Fibroblast of the aortic adventitia (primary cell): ENCODE measurements around the gene ZNF747. TPM values are rescaled to one million over a fixed set of nuclear protein-coding genes. Genes with fewer than 3 reads are reported as not detected.

Source experiments
- DNase-seq: peaks from one replicate; pipeline ENCODE4 v3.0.0-alpha.2; 2010; ENCODE audit warnings: low read depth
- H3K4me3 ChIP-seq: 2 replicates; pipeline ENCODE4 v1.5.1; 2011; ENCODE audit warnings: low read depth, mild to moderate bottlenecking, control low read depth, low read length, moderate library complexity
- total RNA-seq: library from RNA; depleted of rRNA; stranded (reverse); fragments of >200 nt; gene quantifications from 2 replicates; pipeline ENCODE4 v1.2.3, GENCODE V29; 2012; ENCODE audit warnings: low replicate concordance
- TF ChIP-seq, protein P1 (sequence below): IDR thresholded peaks from 2 replicates; pipeline ENCODE4 v1.5.1; 2011; ENCODE audit warnings: mild to moderate bottlenecking, low read length, control low read depth, inconsistent platforms; ENCODE audit not compliant: insufficient read depth

The ZNF747 gene
- total RNA-seq, result 14.0 and 16.0 TPM in 2 replicates

DNA sequence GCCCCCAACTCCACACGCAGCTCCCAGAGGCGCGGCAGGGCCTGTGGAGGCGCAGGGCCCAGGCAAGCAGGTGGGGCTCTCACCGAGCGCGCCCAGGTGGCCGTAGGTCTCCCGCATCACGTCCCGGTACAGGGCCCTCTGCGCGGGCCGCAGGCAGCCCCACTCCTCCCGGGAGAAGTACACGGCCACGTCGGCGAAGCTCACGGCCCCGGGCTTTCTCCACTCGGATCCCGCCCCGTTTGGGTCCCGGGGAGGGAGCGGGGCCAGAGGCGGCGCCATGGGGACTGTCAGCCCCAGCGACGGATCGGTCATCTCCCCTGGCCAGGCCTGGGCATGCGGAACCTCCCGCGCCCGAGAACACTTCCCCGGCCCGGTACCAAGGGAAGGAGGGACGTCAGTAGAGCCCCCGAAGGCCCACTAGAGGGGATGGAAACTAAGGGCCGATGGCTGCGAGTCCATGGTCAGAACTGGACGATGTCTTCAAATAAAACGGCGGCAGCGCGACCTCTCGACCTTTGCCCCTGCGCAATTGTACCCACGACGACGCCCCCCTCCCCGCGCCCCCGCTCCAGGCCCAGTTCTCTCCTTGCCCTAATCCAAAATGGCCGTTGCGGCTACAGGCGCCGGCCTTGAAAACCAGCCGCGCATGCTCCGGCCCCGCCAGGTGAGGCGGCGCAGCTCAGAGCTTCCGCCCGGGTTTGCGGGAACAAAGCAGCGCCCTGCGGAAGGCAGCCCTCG is at the start of gene ZNF747:
Gene ZNF747, minus strand, starts transcription at position 491 of the 738 bp plus-strand sequence. Its CDS starts 179 bp downstream, at position 312.
- TF ChIP-seq, protein P1, sequence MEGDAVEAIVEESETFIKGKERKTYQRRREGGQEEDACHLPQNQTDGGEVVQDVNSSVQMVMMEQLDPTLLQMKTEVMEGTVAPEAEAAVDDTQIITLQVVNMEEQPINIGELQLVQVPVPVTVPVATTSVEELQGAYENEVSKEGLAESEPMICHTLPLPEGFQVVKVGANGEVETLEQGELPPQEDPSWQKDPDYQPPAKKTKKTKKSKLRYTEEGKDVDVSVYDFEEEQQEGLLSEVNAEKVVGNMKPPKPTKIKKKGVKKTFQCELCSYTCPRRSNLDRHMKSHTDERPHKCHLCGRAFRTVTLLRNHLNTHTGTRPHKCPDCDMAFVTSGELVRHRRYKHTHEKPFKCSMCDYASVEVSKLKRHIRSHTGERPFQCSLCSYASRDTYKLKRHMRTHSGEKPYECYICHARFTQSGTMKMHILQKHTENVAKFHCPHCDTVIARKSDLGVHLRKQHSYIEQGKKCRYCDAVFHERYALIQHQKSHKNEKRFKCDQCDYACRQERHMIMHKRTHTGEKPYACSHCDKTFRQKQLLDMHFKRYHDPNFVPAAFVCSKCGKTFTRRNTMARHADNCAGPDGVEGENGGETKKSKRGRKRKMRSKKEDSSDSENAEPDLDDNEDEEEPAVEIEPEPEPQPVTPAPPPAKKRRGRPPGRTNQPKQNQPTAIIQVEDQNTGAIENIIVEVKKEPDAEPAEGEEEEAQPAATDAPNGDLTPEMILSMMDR, result no peak
- peak; percentile 82 for DNase-seq
- peak within 1 kb of the TSS; percentile 75 for H3K4me3 ChIP-seq

DNA sequence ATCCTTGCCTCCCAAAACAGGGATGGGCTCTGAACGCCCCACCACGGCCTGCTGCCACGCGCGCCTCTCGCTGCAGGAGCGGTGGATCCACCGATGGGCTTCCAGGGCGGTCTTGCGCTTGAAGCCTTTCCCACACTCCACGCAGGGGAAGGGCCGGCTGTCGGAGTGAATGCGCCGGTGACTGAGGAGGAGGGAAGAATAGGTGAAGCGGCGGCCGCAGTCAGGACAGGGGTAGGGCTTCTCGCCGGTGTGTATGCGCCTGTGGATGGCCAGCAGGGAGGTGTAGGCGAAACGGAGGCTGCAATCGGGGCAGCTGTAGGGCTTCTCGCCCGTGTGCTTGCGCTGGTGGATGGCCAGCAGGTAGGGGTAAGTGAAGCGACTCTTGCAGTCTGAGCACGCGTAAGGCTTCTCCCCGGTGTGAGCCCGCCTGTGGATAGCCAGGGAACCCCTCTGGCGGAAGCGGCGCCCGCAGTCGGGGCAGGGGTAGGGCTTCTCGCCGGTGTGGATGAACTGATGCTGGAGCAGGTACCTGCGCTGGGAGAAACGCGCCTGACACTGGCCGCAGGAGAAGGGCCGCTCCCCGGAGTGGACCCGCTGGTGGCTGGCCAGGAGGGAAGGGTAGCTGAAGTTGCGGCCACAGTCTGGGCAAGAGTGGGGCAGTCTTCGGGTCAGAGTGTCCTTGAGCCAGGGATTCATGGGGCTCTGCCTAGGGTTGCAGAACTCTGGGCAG is 48.1 kb upstream of the ZNF747 start:
- DNase-seq, result no peak
- TF ChIP-seq, protein P1, result no peak
- no peak overlapping the region for H3K4me3 ChIP-seq

DNA sequence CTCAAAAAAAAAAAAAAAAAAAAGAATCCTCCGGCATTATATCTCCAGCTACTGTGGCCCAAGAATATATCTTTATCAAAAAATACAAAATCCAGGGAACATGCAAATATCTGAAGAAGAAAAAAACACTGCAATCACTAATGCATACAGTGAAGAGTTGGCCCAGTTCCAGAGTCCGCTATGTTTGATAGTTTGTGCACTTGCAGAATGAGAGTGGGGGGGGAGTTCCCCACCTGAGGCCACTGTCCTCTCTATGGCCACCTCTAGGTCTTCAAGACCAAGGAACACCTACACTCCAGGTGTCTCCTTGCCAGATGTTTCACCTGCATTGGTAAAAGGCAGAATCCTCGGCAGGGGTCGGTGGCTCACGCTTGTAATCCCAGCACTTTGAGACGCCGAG is 46.8 kb upstream of the ZNF747 start:
- TF ChIP-seq, protein P1, result no peak
- no peak for DNase-seq
- no peak overlapping the region for H3K4me3 ChIP-seq

DNA sequence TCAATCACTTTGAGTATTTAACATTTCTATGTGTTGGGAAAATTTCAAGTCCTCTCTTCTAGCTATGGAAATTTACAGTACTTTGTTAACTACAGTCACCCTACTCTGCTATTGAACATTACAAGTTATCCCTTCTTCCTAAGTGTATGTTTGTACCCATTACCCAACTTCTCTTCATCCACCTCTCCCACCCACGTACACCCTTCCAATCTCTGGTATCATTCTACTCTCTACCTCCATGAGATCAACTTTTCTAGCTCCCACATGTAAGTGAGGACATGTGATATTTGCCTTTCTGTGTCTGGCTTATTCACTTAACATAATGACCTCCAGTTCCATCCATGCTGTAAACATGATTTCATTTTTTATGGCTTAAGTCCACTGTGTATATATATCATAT is 40.0 kb upstream of the ZNF747 start:
- no peak for DNase-seq
- TF ChIP-seq, protein P1, result no peak
- no peak overlapping the region for H3K4me3 ChIP-seq

DNA sequence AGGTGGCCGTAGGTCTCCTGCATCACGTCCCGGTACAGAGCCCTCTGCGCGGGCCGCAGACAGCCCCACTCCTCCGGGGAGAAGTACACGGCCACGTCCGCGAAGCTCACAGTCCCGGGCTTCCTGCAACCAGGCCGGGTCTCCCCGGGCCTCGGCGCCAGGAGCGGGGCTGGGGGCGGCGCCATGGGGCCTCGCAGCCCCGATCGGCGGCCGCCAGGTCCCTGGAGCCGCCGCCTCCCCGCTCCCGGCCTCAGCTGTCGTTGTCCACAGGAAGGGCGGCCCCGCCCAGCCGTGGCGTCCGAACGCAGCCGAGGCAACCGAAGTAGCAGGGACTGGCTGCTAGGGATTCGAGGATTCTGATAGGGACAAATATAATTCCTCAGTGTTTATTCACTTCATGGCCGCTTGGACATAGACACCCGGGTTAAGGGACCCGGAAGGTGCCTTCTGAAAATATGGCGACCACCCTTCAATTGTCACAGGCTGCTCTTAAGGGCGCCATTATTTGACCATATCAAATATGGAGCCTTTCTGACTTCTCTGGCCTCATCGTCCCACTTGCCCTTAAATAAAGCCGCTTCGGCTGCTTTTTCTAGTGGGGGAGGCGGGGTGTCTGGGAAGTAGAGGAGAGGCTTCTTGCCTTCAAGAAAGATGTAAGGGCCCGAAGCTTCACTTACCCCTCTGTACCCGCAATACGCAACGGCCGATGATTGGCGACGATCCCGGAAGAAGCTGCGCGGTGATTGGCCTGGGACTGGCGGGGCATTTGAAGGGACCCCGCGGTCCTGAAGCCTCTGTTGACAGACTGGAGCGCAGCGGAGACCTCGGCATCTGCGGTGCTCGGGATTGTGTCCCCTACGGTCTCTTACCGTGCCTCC is 37.0 kb upstream of the ZNF747 start, which contains the start of gene ZNF688:
Gene ZNF688, minus strand, starts transcription at position 270 of the 878 bp plus-strand sequence. Its CDS starts 85 bp downstream, at position 185.
- TF ChIP-seq, protein P1, result no peak
- DNase-seq, result peak; percentile 98
- peak within 1 kb of the TSS; percentile 76 for H3K4me3 ChIP-seq

DNA sequence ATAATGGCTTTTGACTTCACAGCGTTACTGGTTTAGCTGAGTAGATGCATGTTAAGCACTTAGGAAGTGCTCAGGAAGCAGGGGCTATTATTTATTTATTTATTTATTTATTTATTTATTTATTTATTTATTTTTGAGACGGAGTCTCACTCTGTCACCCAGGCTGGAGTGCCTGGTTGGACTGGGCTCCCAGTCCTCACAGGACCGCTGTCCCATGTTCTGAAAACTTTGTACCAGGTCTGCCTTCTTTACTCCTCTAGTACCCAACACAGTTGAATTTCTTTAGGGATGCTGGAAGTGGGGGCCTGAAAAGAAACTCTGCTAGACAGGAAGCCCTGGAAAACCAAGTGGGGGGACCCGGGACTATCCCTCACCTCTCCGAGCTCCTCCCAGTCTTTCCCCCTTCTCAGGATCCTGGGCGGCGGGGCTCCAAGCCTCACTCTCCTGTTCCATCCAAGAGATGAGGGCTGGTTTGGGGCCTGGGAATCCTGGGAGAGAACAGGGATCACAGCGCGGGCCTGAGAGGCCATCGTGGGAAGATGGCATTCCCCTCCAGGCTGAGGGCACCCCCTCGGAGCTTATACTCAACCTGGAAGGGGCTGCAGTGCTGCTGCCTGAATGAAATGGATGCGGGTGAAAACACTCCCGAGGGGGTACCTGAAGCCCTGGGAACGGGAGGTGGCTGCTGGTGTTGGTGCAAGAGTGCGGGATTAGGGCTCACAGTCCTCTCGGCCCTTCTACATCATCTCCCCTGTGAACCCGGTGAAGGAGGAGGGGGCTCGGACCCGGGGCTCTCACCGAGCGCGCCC is 36.2 kb upstream of the ZNF747 start:
- H3K4me3 ChIP-seq, result peak overlapping the region; percentile 76
- TF ChIP-seq, protein P1, result no peak
- peak; percentile 25 for DNase-seq
